ENCODE data around the gene CDK14.

GRCh38 chr7:90850471-90850870 is 254.3 kb downstream of the CDK14 start:
- TF ChIP-seq TAF1 (IDR thresholded peaks at IDR 0.05; ENCODE audit: borderline replicate concordance, insufficient read depth, low read length) = no peak
- no peak for TF ChIP-seq POLR2AphosphoS5 (IDR thresholded peaks at IDR 0.05; ENCODE audit: low read depth, low read length)

All from PFSK-1 (cell line).